Endothelial cell (in vitro differentiated cells): ENCODE data around the gene TANGO2. TPM values are rescaled to one million over a fixed set of nuclear protein-coding genes. Genes with fewer than 3 reads are reported as not detected.

Experiments
- DNase-seq: peaks from one replicate; pipeline ENCODE4 v3.0.0; 2021; ENCODE audit warnings: low spot score
- H3K27ac Mint-ChIP-seq: one replicate; pipeline ENCODE4 v1.8.0; 2021; ENCODE audit warnings: mixed read lengths, inconsistent platforms; ENCODE audit not compliant: unreplicated experiment
- H3K27me3 Mint-ChIP-seq: one replicate; pipeline ENCODE4 v1.8.0; 2021; ENCODE audit warnings: mild to moderate bottlenecking, moderate library complexity, mixed read lengths, inconsistent platforms; ENCODE audit not compliant: unreplicated experiment
- H3K36me3 Mint-ChIP-seq: one replicate; pipeline ENCODE4 v1.8.0; 2021; ENCODE audit warnings: mild to moderate bottlenecking, low read depth, mixed read lengths, inconsistent platforms; ENCODE audit not compliant: unreplicated experiment
- H3K4me1 Mint-ChIP-seq: one replicate; pipeline ENCODE4 v1.8.0; 2021; ENCODE audit warnings: mild to moderate bottlenecking, mixed read lengths, inconsistent platforms; ENCODE audit not compliant: unreplicated experiment
- H3K4me3 Mint-ChIP-seq: one replicate; pipeline ENCODE4 v1.8.0; 2021; ENCODE audit warnings: mild to moderate bottlenecking, mixed read lengths, inconsistent platforms; ENCODE audit not compliant: unreplicated experiment
- H3K9me3 Mint-ChIP-seq: one replicate; pipeline ENCODE4 v1.8.0; 2021; ENCODE audit warnings: mixed read lengths, inconsistent platforms; ENCODE audit not compliant: unreplicated experiment
- total RNA-seq: library from RNA; stranded (reverse); fragmentation: NEBNext Ultra II Directional; extraction: Animal tissue kit (Norgen Biotek cat#: 25700); gene quantifications from one replicate; pipeline ENCODE4 v1.2.1, GENCODE V29; 2021; ENCODE audit not compliant: unreplicated experiment
- TF ChIP-seq, protein P1 (sequence below): fragments of 200-600 bp; sonication (generic); IDR thresholded peaks from one replicate; pipeline ENCODE4 v1.5.0; 2021; ENCODE audit warnings: antibody characterized with exemption; ENCODE audit not compliant: unreplicated experiment

The TANGO2 gene
- total RNA-seq, 1 donor from 2014 or later, result 15.3 TPM

DNA sequence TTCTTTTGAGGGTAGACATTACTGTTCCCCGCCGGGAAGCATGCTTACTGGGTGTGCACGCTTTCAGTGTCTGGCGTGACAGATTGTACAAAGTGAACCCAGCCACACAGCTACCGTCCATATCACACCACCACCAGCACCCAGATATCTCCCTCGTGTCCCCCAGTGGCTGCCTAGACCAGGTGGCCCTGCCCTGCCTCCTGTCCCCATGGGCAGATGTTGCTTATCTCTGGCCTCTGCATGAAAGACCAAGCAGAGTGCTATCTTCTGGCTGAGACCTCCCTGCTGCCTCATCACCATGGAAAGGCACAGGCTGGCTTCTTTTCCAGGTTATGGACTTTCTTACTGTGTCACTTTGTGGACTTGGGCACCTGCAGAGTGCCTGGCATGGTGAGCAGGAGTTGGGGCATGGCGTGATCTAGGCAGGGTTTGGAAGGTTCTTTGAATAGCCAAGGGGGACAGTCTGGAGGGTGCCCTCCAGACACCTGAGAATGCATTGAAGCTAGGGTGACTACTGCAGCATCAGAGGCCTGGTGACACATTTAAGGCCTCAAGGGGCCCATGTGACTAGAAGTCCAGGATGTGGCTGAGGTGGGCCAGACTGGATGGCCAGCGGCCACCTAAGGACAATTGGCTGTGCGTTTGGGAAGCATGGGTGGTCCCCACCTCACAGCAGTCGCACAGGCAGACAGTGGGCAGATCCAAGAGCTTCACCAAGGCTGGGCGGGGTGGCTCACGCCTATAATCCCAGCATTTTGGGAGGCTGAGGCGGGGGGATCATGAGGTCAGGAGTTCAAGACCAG is 4.7 kb downstream of the TANGO2 start:
- Mint-ChIP-seq H3K27ac (no peak overlapping the region), H3K27me3 (peaks cover 11% of the 10 kb centered on the region), H3K9me3 (no peaks in the 10 kb centered on the region), H3K4me3 (no peak overlapping the region), H3K4me1 (peaks cover 9% of the 10 kb centered on the region), H3K36me3 (peaks cover 6% of the 10 kb centered on the region)
- DNase-seq, result no peak
- TF ChIP-seq, protein P1, sequence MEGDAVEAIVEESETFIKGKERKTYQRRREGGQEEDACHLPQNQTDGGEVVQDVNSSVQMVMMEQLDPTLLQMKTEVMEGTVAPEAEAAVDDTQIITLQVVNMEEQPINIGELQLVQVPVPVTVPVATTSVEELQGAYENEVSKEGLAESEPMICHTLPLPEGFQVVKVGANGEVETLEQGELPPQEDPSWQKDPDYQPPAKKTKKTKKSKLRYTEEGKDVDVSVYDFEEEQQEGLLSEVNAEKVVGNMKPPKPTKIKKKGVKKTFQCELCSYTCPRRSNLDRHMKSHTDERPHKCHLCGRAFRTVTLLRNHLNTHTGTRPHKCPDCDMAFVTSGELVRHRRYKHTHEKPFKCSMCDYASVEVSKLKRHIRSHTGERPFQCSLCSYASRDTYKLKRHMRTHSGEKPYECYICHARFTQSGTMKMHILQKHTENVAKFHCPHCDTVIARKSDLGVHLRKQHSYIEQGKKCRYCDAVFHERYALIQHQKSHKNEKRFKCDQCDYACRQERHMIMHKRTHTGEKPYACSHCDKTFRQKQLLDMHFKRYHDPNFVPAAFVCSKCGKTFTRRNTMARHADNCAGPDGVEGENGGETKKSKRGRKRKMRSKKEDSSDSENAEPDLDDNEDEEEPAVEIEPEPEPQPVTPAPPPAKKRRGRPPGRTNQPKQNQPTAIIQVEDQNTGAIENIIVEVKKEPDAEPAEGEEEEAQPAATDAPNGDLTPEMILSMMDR, result no peak

DNA sequence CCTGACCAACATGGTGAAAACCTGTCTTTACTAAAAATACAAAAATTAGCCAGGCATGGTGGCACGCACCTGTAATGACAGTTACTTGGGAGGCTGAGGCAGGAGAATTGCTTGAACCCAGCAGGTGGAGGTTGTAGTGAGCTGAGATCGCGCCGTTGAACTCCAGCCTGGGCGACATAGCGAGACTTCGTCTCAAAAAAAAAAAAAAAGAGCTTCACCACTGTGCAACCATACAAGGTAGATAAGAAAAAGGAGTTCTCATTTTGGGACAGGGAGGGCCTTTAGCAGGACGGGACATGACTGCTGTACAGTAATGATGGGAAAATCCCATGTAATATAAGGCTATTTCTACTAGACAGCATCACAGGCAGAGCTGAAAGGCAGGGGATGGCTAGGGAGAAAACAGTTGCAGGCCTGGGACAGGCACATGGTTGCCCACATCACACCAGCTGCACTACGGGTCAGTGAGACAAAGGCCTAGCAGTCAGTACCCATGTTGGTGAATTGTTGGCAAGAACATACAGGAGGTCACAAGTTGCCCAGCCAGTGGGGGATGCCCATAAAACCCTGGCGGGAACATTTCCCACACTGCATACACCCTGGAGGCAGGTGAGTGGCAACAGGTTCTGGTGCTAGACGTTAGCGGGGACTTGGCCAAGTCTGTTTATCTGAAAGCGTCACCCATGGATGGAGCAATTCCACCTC is 5.4 kb downstream of the TANGO2 start:
- H3K36me3 Mint-ChIP-seq, result peaks cover 6% of the 10 kb centered on the region
- H3K27me3 Mint-ChIP-seq, result peaks cover 9% of the 10 kb centered on the region
- no peak overlapping the region for H3K27ac Mint-ChIP-seq

DNA sequence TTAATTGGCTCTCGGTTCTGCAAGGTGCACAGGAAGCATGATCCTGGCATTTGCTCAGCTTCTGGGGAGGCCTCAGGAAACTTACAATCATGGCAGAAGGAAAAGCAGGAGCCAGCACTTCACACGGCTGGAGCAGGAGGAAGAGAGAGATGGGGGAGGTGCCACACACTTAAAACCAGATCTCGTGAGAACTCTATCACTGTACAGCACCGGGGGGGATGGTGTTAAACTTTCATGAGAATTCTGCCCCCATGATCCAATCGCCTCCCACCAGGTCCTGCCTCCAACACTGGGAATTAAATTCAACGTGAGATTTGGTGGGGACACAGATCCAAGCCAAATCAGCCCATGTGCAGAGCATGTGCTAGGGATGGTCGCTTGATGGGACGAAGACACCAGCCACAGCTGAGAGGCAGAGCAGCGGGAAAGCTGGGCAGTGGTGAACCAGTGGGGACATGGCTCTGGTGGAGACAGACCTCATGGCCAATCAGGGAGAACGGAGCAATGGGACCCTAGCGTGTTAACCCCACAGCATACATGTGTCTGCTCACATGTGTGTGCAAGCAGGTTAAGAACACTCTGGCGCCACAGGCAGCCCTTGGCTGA is 6.2 kb downstream of the TANGO2 start:
- H3K27ac Mint-ChIP-seq, result no peak overlapping the region
- no peaks in the 10 kb centered on the region for H3K9me3 Mint-ChIP-seq
- no peak for DNase-seq
- peaks cover 6% of the 10 kb centered on the region for H3K4me1 Mint-ChIP-seq
- TF ChIP-seq, protein P1, result no peak
- peaks cover 6% of the 10 kb centered on the region for H3K36me3 Mint-ChIP-seq
- no peak overlapping the region for H3K4me3 Mint-ChIP-seq
- peaks cover 4% of the 10 kb centered on the region for H3K27me3 Mint-ChIP-seq

More for the DNA sequence above, 5.4 kb downstream of the TANGO2 start:
- TF ChIP-seq, protein P1, result no peak
- H3K9me3 Mint-ChIP-seq, result no peaks in the 10 kb centered on the region
- H3K4me3 Mint-ChIP-seq, result no peak overlapping the region
- peaks cover 9% of the 10 kb centered on the region for H3K4me1 Mint-ChIP-seq
- DNase-seq, result no peak

DNA sequence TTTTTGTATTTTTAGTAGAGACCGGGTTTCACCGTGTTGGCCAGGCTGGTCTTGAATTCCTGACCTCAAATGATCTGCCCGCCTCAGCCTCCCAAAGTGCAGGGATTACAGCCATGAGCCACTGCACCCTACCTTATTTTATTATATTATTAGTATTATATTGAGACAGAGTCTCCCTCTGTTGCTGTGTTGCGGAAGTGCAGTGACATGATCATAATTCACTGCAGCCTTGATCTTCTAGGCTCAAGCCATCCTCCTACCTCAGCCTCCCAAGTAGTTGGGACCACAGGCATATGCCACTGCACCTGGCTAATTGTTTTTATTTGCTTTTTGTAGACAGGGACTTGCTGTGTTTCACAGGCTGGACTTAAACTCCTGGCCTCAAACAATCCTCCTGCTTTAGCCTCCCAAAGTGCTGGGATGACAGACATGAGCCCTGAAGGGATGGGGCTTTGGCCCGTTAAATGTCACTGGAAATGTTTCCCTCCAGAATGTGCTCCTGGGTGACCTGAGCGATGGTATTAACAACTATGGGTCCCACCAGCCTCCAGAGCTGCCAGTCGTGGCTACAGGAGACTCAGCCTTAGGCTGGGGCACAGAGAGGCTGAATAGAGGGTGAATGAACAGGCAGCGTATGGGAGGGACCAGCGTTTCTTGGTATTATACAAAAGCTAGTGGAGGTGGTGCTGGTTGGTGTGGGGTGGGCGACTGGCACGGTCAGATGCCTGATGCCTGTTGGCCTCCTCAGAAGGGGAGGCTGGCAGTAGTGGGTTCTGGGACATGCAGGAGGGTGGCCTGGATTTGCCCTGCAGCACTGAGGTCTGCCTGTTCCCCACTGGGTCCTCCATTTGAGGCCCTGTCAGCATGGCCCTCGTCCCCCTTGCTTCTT is 7.3 kb downstream of the TANGO2 start:
- no peak overlapping the region for H3K4me3 Mint-ChIP-seq

More for the DNA sequence above, 7.3 kb downstream of the TANGO2 start:
- Mint-ChIP-seq H3K4me1 (peaks cover 6% of the 10 kb centered on the region), H3K9me3 (no peaks in the 10 kb centered on the region), H3K27me3 (peaks cover 4% of the 10 kb centered on the region), H3K27ac (no peak overlapping the region), H3K36me3 (peaks cover 6% of the 10 kb centered on the region)
- TF ChIP-seq, protein P1, result peak; percentile 45
- no peak for DNase-seq
